ENCODE results near the gene TRNP1.

- TF ChIP-seq EZH2phosphoT487 (IDR thresholded peaks at IDR 0.05; ENCODE audit: insufficient read depth, low read depth) (no peak), EZH2 (IDR thresholded peaks at IDR 0.05; ENCODE audit: insufficient read depth, poor library complexity, severe bottlenecking) (no peak)
These were observed 13.2 kb downstream of the TRNP1 start for GRCh38 chr1:27006683-27007082.

Data from GM23248 (cell line).